Upper lobe of left lung (tissue), 4 donors: ENCODE data around the gene RASA3.

Source experiments
- CTCF ChIP-seq, 6 experiments: fragments of 450-650 bp in 4 of 6; fragments of 200-600 bp in 2 of 6; sonication (generic) in 2 of 6; IDR thresholded peaks; one replicate each; pipeline ENCODE4 v1.5.1; 2016 to 2019; ENCODE audit warnings: antibody characterized with exemption in 6 of 6
- EP300 ChIP-seq, 4 donors: sonication (generic); formaldehyde crosslinking; IDR thresholded peaks; one replicate each; pipeline ENCODE4 v1.5.1; 2017; ENCODE audit warnings: antibody characterized with exemption in 4 of 4, control low read depth in 2 of 4
- POLR2A ChIP-seq, 4 donors: fragments of 450-650 bp; IDR thresholded peaks; one replicate each; pipeline ENCODE4 v1.5.1; 2016 to 2017; ENCODE audit warnings: antibody characterized with exemption in 4 of 4, mild to moderate bottlenecking in 2 of 4

DNA sequence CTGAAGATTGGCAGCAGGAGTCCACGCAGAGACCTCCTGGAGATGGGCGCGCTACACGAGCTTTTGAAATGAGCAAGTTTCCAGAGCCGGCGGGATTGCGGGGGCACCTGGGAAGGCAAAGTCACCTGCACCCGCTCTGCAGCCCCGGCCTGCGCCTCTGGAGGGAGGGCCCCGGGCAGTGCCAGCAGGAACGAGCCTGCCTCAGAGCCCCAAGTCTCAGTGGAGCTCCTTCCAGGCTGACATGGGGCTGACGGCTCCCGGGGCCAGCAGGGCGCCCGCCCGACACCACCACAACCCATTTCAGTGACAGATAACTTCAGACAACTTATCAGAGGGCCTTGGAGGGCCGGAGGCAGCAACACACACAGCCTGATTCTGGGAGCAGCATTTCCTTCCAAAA, 45.0 kb downstream of the RASA3 start:
- TF ChIP-seq CTCF (IDR thresholded peaks at IDR 0.05) (no peak), POLR2A (IDR thresholded peaks at IDR 0.05) (no peak), EP300 (IDR thresholded peaks at IDR 0.05) (no peak)
